ENCODE measurements around the gene GPR137B. TPM values are rescaled to one million over a fixed set of nuclear protein-coding genes. Genes with fewer than 3 reads are reported as not detected.

GPR137B gene
- total RNA-seq, 3 donors from 2014 or later: 6.0 to 13.3 (median 8.5) TPM

DNA sequence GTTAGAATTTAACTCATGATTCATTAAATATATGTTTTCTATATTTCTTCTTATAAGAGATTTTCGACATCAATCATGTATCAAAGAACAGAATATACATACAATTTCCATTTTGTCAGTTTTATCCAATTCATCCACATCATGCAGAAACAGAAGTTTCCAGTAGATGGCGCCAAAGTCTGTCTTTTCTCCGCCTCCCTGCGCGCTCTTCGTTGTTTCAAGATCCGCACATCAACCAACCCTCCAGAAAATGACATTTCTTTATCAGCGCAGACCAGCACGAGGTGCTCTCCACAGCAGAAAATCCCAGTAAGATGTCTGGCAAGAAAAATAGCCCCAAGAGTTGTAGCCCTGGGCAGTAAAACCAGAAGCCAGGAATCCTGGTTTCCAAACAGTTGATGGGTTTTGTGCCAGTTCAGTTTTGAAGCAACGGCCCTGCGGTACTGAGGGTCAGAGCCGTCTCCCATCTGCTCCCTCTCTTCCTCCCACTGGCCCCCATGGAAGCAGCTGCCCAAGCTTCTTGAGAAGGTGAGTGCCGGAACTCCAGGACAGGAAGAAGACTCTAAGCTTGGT lies 38.6 kb upstream of the GPR137B start:
- H3K9me3 ChIP-seq: no peaks in the 10 kb centered on the region
- peak in 1 of 3 donors; percentile 71 for DNase-seq
- peak; percentile 71 for ATAC-seq
- TF ChIP-seq, protein P1, sequence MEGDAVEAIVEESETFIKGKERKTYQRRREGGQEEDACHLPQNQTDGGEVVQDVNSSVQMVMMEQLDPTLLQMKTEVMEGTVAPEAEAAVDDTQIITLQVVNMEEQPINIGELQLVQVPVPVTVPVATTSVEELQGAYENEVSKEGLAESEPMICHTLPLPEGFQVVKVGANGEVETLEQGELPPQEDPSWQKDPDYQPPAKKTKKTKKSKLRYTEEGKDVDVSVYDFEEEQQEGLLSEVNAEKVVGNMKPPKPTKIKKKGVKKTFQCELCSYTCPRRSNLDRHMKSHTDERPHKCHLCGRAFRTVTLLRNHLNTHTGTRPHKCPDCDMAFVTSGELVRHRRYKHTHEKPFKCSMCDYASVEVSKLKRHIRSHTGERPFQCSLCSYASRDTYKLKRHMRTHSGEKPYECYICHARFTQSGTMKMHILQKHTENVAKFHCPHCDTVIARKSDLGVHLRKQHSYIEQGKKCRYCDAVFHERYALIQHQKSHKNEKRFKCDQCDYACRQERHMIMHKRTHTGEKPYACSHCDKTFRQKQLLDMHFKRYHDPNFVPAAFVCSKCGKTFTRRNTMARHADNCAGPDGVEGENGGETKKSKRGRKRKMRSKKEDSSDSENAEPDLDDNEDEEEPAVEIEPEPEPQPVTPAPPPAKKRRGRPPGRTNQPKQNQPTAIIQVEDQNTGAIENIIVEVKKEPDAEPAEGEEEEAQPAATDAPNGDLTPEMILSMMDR (IDR thresholded peaks at IDR 0.05): peak; percentile 62
- H3K36me3 ChIP-seq (ENCODE audit: low read depth): no peaks in the 10 kb centered on the region
- intact Hi-C loops (cut with DNase I, micrococcal nuclease): loop anchor here in 1 of 2 donors (10.0 kb wide), 1 partner anchor 761 kb away; no protein-coding TSS in a partner anchor
- no peak overlapping the region for H3K4me3 ChIP-seq
- H3K4me1 ChIP-seq (ENCODE audit: low read depth): no peaks in the 10 kb centered on the region

DNA sequence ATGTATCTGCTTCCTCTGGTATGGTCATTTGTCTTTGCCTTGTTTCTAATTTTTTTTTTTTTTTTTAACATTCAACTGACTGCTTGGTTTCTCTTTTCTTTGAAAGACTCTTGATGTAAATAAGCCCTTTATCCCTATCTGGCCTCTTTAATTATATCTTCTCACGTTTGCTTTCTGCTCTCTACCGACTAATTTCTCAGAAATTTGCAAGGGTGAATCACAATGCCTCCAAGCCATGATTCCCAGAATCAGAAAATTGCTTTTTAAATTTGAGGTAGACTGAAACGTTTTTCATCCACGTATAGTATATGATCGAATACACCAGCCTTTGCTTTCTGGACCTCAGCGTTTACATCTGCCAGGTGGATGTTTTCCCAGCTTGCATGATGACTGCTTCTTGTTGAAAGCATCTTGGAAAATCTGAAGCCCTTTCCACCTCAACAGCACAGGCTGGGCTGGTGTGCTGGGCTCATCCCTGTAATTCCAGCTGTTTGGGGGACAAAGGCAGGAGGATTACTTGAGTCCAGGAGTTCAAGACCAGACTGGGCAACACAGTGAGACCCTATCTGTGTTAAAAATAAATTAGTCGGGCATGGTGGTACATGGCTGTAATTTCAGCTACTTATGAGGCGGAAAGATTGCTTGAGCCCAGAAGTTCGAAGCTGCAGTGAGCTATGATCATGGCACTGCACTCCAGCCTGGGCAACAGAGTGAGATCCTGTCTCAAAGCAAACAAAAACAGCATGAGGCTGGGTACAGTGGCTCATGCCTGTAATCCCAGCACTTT lies 35.0 kb upstream of the GPR137B start:
- TF ChIP-seq, protein P1 (IDR thresholded peaks at IDR 0.05): no peak
- ATAC-seq (no peak), DNase-seq (no peak)
- intact Hi-C loops (cut with DNase I, micrococcal nuclease): loop anchor here in 1 of 2 donors (10.0 kb wide), 1 partner anchor 757 kb away; no protein-coding TSS in a partner anchor
- Histone ChIP-seq H3K9me3 (no peaks in the 10 kb centered on the region), H3K4me1 (ENCODE audit: low read depth) (no peaks in the 10 kb centered on the region), H3K36me3 (ENCODE audit: low read depth) (no peaks in the 10 kb centered on the region), H3K4me3 (no peak overlapping the region)

DNA sequence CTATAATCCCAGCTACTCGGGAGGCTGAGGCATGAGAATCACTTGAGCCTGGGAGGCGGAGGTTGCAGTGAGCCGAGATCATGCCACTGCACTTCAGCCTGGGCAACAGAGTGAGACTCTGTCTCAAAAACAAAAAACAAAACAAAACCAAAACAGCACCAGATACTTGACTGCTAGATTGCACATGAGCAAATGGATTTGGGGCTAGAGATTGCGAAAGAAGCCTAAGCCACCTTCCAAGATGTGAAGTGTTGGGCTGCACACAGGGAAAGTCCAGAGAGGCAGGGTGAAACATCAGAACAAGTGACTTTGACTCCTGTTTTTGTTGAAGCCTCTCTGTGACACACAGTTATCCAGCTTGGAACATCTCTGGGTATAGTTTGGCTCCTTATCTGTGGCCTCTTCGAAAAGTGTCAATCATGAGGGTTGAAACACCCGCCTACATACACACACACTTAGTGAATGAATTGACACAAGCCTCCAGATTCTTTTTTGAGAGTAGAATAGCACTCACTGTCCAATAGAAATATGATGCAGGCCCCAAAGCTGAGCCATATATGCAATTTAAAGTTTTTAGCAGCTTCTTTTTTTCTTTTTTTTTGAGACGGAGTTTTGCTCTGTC lies 34.2 kb upstream of the GPR137B start:
- H3K36me3 ChIP-seq (ENCODE audit: low read depth): no peaks in the 10 kb centered on the region
- no peaks in the 10 kb centered on the region for H3K9me3 ChIP-seq
- H3K4me1 ChIP-seq (ENCODE audit: low read depth): no peaks in the 10 kb centered on the region
- intact Hi-C loops (cut with DNase I, micrococcal nuclease): loop anchor here in 1 of 2 donors (10.0 kb wide), 1 partner anchor 757 kb away; no protein-coding TSS in a partner anchor
- TF ChIP-seq, protein P1 (IDR thresholded peaks at IDR 0.05): no peak
- DNase-seq: no peak
- ATAC-seq: no peak
- H3K4me3 ChIP-seq: no peak overlapping the region

DNA sequence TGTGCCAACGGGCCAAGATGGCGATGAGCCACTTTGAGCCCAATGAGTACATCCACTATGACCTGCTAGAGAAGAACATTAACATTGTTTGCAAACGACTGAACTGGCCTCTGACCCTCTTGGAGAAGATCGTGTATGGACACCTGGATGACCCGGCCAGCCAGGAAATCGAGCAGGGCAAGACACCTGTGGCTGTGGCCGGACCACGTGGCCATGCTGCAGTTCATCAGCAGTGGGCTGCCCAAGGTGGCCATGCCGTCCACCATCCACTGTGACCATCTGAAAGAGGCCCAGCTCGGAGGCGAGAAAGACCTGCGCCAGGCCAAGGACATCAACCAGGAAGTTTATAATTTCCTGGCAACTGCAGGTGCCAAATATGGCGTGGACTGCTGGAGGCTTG lies 32.2 kb upstream of the GPR137B start:
- DNase-seq: no peak
- intact Hi-C loops (cut with DNase I, micrococcal nuclease): loop anchor here in 1 of 2 donors (5.0 kb wide), 1 partner anchor 377 kb away; no protein-coding TSS in a partner anchor

More for the DNA sequence above, 32.2 kb upstream of the GPR137B start:
- no peak for ATAC-seq
- H3K36me3 ChIP-seq (ENCODE audit: low read depth): no peaks in the 10 kb centered on the region
- no peaks in the 10 kb centered on the region for H3K9me3 ChIP-seq
- no peak overlapping the region for H3K4me3 ChIP-seq
- H3K4me1 ChIP-seq (ENCODE audit: low read depth): no peaks in the 10 kb centered on the region
- TF ChIP-seq, protein P1 (IDR thresholded peaks at IDR 0.05): no peak

Measured in mucosa of descending colon (tissue), 3 donors.